Uterus (tissue), 2 donors: ENCODE data around the gene ERO1B.

Experiments
- CTCF ChIP-seq, 4 experiments: fragments of 200-600 bp in 2 of 4; fragments of 450-650 bp in 2 of 4; sonication (generic) in 2 of 4; IDR thresholded peaks; one replicate each; pipeline ENCODE4 v1.5.1; 2016 to 2019; ENCODE audit warnings: antibody characterized with exemption in 4 of 4, mild to moderate bottlenecking in 2 of 4, moderate library complexity in 1 of 4
- POLR2A ChIP-seq, 2 donors: fragments of 450-650 bp; IDR thresholded peaks; one replicate each; pipeline ENCODE4 v1.6.1; 2016; ENCODE audit warnings: antibody characterized with exemption in 2 of 2, mild to moderate bottlenecking in 1 of 2, moderate library complexity in 1 of 2

DNA sequence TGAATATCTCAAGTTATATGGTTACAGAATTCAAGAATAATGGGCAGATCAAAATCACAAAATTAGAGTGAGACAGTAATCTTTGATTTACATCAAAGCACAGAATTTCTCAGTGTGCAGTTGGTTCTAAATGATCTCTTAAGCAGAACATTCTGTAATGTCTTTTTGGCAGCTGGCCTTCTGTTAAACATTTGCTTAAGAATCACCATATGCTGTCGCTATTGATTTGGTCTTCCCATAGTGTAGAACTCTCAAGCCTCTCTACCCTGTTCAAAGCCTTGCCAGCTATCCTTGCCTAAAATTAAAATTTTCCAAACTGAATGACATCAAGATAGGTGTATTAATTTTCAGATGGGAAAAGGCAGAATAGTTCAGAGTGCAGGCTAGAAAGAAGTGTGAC lies 38.9 kb upstream of the ERO1B start:
- TF ChIP-seq CTCF (IDR thresholded peaks at IDR 0.05) (no peak), POLR2A (IDR thresholded peaks at IDR 0.05) (no peak)
